Activated CD8-positive, alpha-beta memory T cell treated with anti-CD3 and anti-CD28 coated beads for 1 hour (primary cell): Measurements from ENCODE around the gene ATP11A.

ENCODE experiments used
- DNase-seq, 2 donors: peaks; one replicate each; pipeline ENCODE4 v3.0.0-alpha.2; 2020; ENCODE audit warnings: low read depth in 1 of 2; ENCODE audit errors: extremely low read depth in 1 of 2

ATP11A gene

GRCh38 chr13:112738606-112739005 is 48.8 kb downstream of the ATP11A start:
- DNase-seq = no peak

GRCh38 chr13:112740502-112741131 is 50.8 kb downstream of the ATP11A start:
- DNase-seq = no peak

DNA sequence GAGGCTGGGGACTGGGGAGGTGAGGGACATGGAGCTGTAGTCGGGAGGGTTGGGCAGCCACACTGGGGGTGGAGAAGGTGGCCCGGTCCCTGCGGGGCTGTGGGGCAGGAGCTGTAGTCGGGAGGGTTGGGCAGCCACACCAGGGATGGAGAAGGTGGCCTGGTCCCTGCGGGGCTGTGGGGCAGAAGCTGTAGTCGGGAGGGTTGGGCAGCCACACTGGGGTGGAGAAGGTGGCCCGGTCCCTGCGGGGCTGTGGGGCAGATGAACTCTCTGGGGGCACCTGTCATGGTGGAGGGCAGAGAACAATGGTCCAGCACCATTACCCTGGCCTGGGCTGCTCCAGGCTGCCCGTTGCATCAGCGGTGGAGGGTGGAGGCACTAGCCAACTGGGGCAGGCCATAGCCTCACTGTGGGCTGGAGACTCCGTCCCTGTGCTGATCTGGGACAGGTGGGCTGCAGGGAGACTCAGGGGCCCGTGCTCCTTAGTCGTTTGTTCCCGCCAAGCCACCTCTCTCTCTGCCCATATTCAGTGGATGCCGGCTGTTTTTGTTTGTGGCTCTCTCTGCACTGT is 51.4 kb downstream of the ATP11A start:
- no peak for DNase-seq

DNA sequence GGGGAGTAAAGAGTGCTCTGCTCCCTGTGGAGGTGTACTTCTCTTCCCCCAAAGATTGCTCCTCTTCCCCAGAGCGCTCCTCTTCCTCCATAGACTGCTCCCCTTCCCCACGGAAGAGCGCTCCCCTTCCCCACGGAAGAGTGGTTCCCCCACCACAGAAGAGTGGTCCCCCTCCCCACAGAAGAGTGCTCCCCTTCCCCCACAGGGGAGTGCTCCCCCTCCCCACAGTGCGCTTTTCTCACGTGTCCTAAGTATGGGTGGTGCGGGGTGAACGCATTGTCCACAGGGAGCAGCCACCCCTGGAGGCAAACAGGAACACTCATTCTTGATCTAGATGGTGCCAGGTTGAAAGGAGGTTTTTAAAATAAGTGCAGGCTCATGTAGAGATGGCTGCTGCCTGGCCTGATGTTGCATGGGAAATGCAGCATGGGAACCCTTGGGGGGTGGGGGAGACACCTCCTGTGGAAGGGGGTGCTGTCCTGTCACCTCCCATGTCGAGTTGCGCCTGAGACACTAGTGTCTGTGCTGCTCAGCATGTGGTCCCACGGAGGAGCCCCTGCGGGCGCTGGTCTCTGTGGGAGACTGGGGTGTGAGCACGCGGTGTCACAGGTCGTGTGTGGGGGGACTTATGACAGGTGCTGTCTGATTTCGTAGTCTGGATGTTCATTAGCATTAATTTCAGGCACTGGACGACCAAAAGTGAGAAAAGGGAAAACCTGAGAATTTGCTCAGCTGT is 52.2 kb downstream of the ATP11A start:
- DNase-seq = no peak

DNA sequence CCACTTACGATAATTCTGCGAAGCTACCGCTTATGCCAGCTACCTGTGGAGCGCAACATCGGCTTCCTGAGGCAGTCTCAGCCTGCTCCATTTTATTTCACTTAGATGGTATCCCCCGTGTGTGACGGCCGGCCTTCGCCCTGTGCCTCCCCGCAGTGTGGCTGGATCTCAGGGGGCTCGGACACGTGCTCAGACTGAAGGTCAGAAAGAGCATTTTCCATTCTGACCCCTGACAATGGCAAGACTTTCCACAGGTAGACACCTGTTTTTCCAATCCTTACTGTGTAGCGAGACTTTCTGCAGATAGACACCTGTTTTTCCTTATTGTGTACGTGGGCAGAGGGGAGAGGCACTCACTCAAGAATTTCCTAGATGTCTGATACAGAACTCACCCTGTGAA is 52.7 kb downstream of the ATP11A start:
- DNase-seq = no peak

GRCh38 chr13:112743451-112744167 is 53.8 kb downstream of the ATP11A start:
- DNase-seq = no peak

- no peak for DNase-seq
Measured at GRCh38 chr13:112744168-112745021, 54.6 kb downstream of the ATP11A start.

GRCh38 chr13:112746044-112746443 is 56.2 kb downstream of the ATP11A start:
- DNase-seq = no peak

- no peak for DNase-seq
Measured at GRCh38 chr13:112747256-112747655, 57.4 kb downstream of the ATP11A start.

DNA sequence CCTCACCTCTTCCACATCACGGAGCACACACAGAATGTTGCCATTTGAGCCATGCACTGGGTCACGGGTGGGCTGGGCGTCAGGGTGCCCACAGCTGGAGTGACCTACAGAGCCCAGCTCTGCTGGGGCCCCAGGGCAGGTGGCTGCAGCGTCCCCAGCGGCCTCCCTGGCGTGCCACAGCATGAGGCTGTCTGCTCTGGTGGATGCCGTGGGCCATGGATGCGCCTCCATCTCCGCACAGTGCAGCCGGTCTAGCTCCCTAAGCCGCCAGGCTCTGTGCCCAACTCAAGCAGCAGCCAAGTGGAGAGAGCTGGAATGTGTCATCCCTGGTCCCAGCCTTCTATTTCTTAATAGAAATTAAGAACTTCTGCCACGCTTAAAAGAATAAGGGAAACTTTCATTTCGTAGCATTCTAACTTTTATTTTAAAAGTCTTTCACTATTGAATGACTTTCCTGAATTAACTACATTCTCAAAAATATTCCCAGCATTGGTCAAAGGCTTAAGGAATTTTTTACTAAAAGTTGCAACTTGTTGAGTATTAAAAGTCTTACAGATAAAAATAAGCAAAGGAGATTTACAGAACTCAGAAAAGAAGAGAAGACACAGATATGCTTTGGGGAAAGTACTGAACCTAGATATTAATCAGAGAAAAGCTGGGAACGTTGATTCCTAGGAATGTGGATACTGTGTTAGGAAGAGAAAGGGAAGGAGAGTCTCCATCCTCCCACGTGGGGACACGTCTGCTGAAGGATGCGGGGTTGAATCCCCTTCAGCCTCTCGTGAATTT is 59.3 kb downstream of the ATP11A start:
- DNase-seq = no peak

DNA sequence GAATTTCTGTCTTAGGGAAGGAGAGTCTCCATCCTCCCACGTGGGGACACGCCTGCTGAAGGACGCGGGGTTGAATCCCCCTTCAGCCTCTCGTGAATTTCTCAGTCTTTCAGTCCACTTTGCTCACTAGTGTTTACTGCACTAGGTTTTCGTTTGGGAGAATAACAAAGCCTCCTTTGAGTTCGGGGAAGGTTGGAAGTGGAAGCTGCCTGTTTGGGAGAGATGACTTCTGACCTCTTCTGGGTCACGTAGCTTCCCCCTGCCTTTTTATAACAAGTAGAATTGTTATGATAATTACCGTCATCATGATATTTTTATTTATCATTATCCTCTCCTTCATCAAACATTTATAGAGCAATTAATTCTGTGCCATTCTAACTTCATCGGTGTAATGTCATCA is 60.7 kb downstream of the ATP11A start:
- DNase-seq = no peak

- no peak for DNase-seq
Measured at GRCh38 chr13:112751617-112752016, 61.8 kb downstream of the ATP11A start.

DNA sequence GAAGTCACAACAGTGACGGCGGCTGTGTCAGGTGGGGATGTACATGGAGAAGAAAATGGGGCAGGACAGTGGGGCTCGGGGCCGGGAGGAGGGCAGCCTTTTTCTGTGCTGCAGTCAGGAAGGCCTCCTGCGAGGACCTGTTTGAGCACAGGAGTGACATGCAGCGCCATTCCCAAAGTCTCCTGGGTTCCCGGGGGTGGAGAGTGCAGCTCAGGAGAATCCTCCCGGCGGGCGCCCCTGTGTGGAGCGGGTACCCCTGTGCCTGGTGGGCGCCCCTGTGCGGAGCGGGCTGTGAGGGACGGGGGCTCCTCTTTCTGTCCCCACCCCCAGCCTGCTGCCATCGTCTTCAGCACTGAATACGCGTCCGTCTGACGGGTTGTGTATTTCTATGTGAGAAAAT is 62.4 kb downstream of the ATP11A start:
- no peak for DNase-seq

GRCh38 chr13:112752711-112753541 is 63.1 kb downstream of the ATP11A start:
- no peak for DNase-seq

DNA sequence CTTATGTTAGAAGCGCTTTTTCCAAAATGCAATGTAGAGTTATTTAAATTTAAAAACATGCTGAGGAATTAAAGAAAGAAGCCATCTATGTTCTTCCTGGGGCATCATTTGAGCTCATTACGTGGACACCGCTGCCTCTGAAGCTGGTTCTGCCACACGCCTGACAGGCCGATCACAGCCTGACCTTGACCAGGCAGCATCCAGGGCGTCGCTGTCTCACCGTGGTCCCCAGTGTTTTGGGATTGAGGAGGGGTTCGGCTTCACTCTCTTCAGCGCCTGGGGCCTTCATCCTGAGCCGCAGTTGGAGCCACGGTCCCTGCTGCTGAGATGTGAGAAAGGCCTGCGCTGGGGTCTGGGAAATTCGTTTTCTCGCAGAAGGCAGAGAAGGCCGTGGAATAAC is 64.0 kb downstream of the ATP11A start:
- DNase-seq = no peak

GRCh38 chr13:112754281-112755025 is 64.6 kb downstream of the ATP11A start:
- no peak for DNase-seq

GRCh38 chr13:112755331-112755730 is 65.5 kb downstream of the ATP11A start:
- DNase-seq = no peak

GRCh38 chr13:112756081-112756480 is 66.2 kb downstream of the ATP11A start:
- DNase-seq = no peak
